Islet precursor cell (in vitro differentiated cells): Measurements from ENCODE around the gene WDR76.
A peak's percentile ranks its signal among the peaks of the same experiment; 100 is the strongest.
"Not testable (repeated sequence)": the region's sequence is repeated elsewhere in the genome, so short reads cannot be mapped to it uniquely, and the experiment has no call there.

Source experiments
- DNase-seq: peaks from one replicate; pipeline ENCODE4 v3.0.0-alpha.2; 2018

The WDR76 gene

GRCh38 chr15:43826508-43827341, at the start of gene WDR76:
Gene WDR76, plus strand, starts transcription at chr15:43827002. Its CDS starts 31 bp downstream, at chr15:43827033.
- peak; percentile 88 for DNase-seq

- DNase-seq, result peak; percentile 87
These were observed 49.4 kb upstream of the WDR76 start for GRCh38 chr15:43777267-43777914.

- DNase-seq, result no peak
These were observed 47.8 kb upstream of the WDR76 start for GRCh38 chr15:43779016-43779415.

GRCh38 chr15:43789409-43789808, 37.4 kb upstream of the WDR76 start:
- no peak for DNase-seq

GRCh38 chr15:43791993-43792760, 34.6 kb upstream of the WDR76 start, which contains the start of gene SERF2:
Gene SERF2, plus strand, starts transcription at chr15:43792320. Its CDS starts 57 bp downstream, at chr15:43792377.
- DNase-seq, result peak; percentile 100

GRCh38 chr15:43792761-43793476, 33.9 kb upstream of the WDR76 start:
- DNase-seq, result no peak

GRCh38 chr15:43793647-43794046, 33.2 kb upstream of the WDR76 start:
- no peak for DNase-seq

- DNase-seq, result peak; percentile 61
These were observed 32.3 kb upstream of the WDR76 start for GRCh38 chr15:43794269-43795037.

GRCh38 chr15:43795197-43795596, 31.6 kb upstream of the WDR76 start:
- DNase-seq, result no peak

GRCh38 chr15:43795997-43796396, 30.8 kb upstream of the WDR76 start:
- DNase-seq, result no peak

GRCh38 chr15:43796566-43796965, 30.2 kb upstream of the WDR76 start:
- no peak for DNase-seq

- no peak for DNase-seq
These were observed 27.4 kb upstream of the WDR76 start for GRCh38 chr15:43799209-43799944.

- no peak for DNase-seq
These were observed 26.9 kb upstream of the WDR76 start, which contains the start of gene SERINC4 for GRCh38 chr15:43799945-43800285. Gene SERINC4, minus strand, starts transcription at chr15:43800220. Its CDS starts 234 bp downstream, at chr15:43799986.

GRCh38 chr15:43800286-43801141, 26.3 kb upstream of the WDR76 start, which contains the start of gene HYPK:
Gene HYPK, plus strand, starts transcription at chr15:43800599. Its CDS starts 24 bp downstream, at chr15:43800623.
- DNase-seq, result peak; percentile 94

GRCh38 chr15:43802676-43803075, 24.1 kb upstream of the WDR76 start:
- not testable (repeated sequence) for DNase-seq

- DNase-seq, result no peak
These were observed 18.3 kb upstream of the WDR76 start for GRCh38 chr15:43808435-43808950.

- DNase-seq, result no peak
These were observed 17.7 kb upstream of the WDR76 start for GRCh38 chr15:43808960-43809678.

GRCh38 chr15:43815064-43815463, 11.7 kb upstream of the WDR76 start:
- DNase-seq, result not testable (repeated sequence)

GRCh38 chr15:43821505-43821904, 5.3 kb upstream of the WDR76 start:
- DNase-seq, result no peak
